Type B pancreatic cell (in vitro differentiated cells): ENCODE results near the gene RPS6KL1. TPM values are rescaled to one million over a fixed set of nuclear protein-coding genes. Genes with fewer than 3 reads are reported as not detected.

Experiments
- DNase-seq: peaks from one replicate; pipeline ENCODE4 v3.0.0; 2021; ENCODE audit warnings: mixed read lengths; ENCODE audit not compliant: unreplicated experiment; ENCODE audit errors: extremely low spot score
- H3K27ac Mint-ChIP-seq: 2 replicates; pipeline ENCODE4 v1.8.0; 2021; ENCODE audit warnings: mild to moderate bottlenecking, mixed read lengths
- H3K27me3 Mint-ChIP-seq: 2 replicates; pipeline ENCODE4 v1.8.0; 2021; ENCODE audit warnings: mixed read lengths
- H3K36me3 Mint-ChIP-seq: 2 replicates; pipeline ENCODE4 v1.8.0; 2021; ENCODE audit warnings: mixed read lengths
- H3K4me1 Mint-ChIP-seq: one replicate; pipeline ENCODE4 v1.8.0; 2021; ENCODE audit warnings: mixed read lengths; ENCODE audit not compliant: unreplicated experiment
- H3K4me3 Mint-ChIP-seq: 2 replicates; pipeline ENCODE4 v1.8.0; 2021; ENCODE audit warnings: mild to moderate bottlenecking, mixed read lengths
- H3K9me3 Mint-ChIP-seq: 2 replicates; pipeline ENCODE4 v1.8.0; 2021; ENCODE audit warnings: mixed read lengths
- total RNA-seq: library from RNA; stranded (reverse); gene quantifications from 2 replicates; pipeline ENCODE4 v1.2.1, GENCODE V29; 2021; ENCODE audit warnings: low replicate concordance
- TF ChIP-seq, protein P1 (sequence below): fragments of 200-600 bp; sonication (generic); conservative IDR thresholded peaks from 2 replicates; pipeline ENCODE4 v1.5.0; 2021; ENCODE audit warnings: antibody characterized with exemption, mild to moderate bottlenecking

RPS6KL1 gene
- total RNA-seq, 1 donor from 2014 or later, result 7.5 TPM

DNA sequence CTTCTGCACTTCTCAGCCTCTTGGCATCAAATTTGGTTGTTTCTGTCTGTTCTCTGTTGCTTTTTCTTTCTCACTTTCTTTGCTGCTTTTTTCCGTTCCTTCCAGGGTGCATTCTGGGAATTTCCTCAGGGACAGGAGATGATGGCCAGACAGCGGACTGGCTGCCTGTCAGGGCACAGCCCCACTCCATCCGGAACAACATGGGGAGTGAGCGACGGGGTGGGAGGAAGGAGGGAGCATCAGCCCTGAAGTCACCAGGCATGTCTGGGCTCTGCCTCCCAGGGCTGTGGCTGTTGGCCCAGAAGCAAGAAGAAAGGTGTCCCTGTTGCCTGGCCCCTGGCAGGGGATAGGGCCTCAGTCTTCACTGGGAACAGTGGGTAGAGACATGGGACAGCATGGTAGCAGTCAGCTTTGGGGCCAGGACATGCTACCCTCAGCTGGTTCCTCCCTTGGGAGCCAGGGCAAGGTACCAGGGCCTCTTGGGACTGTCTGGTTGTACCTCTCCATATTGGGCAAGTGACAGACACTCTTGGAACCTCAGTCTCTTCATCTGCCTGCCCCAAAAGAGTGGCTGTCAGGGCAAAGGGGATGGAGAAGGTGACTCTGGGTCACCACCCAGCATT is 23.7 kb upstream of the RPS6KL1 start:
- Mint-ChIP-seq H3K36me3 (peaks cover 5% of the 10 kb centered on the region), H3K4me1 (peaks cover 25% of the 10 kb centered on the region), H3K9me3 (no peaks in the 10 kb centered on the region), H3K4me3 (no peak overlapping the region), H3K27ac (no peak overlapping the region), H3K27me3 (no peaks in the 10 kb centered on the region)
- DNase-seq, result no peak
- TF ChIP-seq, protein P1, sequence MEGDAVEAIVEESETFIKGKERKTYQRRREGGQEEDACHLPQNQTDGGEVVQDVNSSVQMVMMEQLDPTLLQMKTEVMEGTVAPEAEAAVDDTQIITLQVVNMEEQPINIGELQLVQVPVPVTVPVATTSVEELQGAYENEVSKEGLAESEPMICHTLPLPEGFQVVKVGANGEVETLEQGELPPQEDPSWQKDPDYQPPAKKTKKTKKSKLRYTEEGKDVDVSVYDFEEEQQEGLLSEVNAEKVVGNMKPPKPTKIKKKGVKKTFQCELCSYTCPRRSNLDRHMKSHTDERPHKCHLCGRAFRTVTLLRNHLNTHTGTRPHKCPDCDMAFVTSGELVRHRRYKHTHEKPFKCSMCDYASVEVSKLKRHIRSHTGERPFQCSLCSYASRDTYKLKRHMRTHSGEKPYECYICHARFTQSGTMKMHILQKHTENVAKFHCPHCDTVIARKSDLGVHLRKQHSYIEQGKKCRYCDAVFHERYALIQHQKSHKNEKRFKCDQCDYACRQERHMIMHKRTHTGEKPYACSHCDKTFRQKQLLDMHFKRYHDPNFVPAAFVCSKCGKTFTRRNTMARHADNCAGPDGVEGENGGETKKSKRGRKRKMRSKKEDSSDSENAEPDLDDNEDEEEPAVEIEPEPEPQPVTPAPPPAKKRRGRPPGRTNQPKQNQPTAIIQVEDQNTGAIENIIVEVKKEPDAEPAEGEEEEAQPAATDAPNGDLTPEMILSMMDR, result no peak

DNA sequence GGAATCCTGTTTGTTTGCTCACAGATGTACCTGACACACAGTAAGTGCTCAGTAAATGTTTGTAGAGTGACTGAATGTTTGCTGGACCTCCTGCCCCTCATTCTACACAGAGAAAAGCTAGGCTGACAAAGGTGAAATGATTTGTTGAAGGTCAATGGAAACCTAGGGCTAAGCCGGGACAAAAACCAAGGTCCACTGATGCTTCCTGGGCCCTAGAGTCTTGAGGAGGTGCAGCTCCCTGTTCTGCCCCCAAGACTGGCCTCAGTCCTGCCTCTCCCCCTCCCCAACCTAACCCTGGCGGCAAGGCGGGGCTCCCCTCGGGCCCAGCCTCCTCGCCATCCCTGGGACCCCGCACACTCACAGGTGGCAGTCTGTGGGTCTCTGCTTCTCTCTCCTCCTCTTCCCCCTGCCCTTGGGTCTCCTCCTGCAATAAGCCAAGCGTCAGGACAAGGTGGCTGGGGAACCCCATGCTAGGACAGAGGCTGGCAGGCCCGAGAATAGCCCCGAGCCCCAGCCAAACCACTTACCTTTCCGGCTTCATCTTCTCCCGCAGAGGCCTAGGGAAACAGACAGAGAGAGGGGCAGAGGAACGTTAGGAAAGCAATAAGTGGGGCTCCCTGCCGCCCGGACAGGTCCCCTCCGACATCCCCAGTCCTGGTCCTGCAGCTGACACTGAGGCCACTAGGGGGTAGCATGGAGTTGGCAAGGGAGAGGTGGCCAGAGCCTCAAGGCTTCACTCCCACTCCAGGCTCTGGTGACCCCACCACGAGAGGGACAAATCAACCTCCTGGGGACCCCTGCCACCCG is 23.0 kb upstream of the RPS6KL1 start:
- peaks cover 5% of the 10 kb centered on the region for H3K36me3 Mint-ChIP-seq
- peak; percentile 86 for DNase-seq
- TF ChIP-seq, protein P1, result peak; percentile 95
- H3K9me3 Mint-ChIP-seq, result no peaks in the 10 kb centered on the region
- H3K27me3 Mint-ChIP-seq, result no peaks in the 10 kb centered on the region
- peaks cover 21% of the 10 kb centered on the region for H3K4me1 Mint-ChIP-seq
- H3K27ac Mint-ChIP-seq, result no peak overlapping the region
- no peak overlapping the region for H3K4me3 Mint-ChIP-seq

DNA sequence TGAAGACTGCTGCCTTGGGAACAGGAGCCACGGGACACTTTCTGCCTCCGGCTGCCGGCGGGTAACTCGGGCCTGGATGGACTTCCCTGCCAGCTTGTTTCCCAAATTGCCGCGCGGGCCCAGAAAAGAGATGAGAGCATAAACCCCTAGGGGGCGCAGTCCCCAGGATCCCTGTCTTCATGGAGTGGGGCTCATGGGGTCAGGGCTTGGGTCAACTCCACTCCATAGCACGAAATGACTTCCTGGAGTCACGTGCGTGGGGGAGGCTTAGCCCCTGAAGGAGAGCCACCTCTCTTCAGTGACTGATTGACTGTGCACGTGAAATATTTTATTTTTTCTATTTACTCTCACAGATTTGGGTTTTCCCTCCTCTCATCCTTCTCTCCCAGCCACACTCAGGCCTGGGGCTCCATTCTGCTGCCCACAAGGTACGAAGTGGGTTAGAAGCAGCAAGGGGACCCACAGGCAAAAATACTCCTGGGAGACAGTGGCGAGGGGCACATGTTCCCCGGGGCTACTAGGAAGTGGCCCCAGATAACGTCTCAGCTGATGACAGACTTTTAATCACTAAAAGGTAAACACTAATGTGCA is 22.3 kb upstream of the RPS6KL1 start:
- Mint-ChIP-seq H3K4me3 (no peak overlapping the region), H3K36me3 (peaks cover 5% of the 10 kb centered on the region), H3K27ac (no peak overlapping the region), H3K27me3 (no peaks in the 10 kb centered on the region), H3K4me1 (peaks cover 15% of the 10 kb centered on the region), H3K9me3 (no peaks in the 10 kb centered on the region)
- DNase-seq, result no peak
- TF ChIP-seq, protein P1, result peak; percentile 75

DNA sequence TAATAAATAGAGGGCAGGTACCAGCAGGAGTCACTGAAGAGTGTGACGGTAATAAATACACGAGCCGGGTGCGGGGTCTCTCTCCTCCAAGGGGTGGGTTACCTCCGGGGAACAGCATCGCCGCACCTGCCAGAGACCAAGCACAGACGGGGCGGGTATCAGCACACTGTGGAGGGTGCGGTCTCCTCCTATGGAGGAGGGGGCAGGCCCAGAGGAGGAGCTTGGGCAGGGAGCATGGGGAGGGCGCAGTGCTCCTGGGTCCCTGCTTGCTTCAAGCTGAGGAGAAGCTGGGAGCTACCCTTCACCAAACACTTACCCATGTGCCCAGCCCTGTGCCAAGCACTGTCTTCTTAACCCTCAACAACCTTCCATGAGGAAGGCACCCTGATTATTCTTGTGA is 19.5 kb upstream of the RPS6KL1 start:
- Mint-ChIP-seq H3K9me3 (no peaks in the 10 kb centered on the region), H3K27me3 (peaks cover 4% of the 10 kb centered on the region), H3K36me3 (no peaks in the 10 kb centered on the region), H3K27ac (no peak overlapping the region), H3K4me1 (peaks cover 11% of the 10 kb centered on the region), H3K4me3 (no peak overlapping the region)
- no peak for DNase-seq
- TF ChIP-seq, protein P1, result no peak

DNA sequence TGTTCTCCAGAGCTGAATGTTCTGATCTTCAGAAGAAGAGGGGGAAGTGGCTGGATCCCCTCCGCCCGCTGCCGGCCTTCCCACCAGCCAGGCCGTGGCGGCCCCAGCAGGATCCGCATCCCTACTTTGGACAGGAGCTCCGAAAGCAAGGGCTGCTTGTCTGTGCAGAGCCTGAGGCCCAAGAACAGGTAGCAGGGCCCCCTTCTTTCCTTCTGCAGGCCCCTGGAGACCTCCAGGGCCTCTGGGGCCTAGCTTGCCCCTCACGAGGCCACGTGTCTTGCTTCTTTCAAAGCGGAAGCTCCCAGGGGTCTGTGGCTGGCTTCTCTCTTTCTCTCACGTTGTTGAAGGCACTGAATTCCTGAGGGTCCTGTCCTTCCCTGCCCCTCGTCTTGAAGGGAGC is 19.1 kb upstream of the RPS6KL1 start:
- TF ChIP-seq, protein P1, result no peak
- H3K9me3 Mint-ChIP-seq, result no peaks in the 10 kb centered on the region
- no peak overlapping the region for H3K4me3 Mint-ChIP-seq
- H3K4me1 Mint-ChIP-seq, result peaks cover 11% of the 10 kb centered on the region
- peaks cover 4% of the 10 kb centered on the region for H3K27me3 Mint-ChIP-seq
- no peak overlapping the region for H3K27ac Mint-ChIP-seq
- no peak for DNase-seq
- no peaks in the 10 kb centered on the region for H3K36me3 Mint-ChIP-seq
